ENCODE results near the gene SMARCA2.
"Not testable (repeated sequence)": the region's sequence is repeated elsewhere in the genome, so short reads cannot be mapped to it uniquely, and the experiment has no call there.

Gene SMARCA2

DNA sequence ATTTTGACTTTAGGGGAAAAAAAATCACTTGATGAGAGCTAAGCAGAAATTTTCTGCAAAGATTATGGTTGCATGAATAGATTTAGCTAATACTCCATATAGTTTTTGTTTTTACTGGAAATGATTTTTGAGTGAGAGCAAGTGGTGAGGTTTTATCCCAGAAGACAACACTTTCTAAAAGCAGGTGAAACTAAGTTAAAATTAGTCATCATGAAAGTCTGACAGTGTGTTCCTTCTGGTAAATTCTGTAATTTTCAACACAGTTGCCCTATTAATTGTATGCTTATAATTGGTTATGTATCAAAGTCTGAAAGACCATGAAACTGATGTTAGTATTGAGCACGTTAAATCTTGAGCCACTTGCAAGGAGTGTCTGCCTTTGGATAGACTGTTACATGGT is 91.5 kb downstream of the SMARCA2 start:
- DNase-seq = no peak

DNA sequence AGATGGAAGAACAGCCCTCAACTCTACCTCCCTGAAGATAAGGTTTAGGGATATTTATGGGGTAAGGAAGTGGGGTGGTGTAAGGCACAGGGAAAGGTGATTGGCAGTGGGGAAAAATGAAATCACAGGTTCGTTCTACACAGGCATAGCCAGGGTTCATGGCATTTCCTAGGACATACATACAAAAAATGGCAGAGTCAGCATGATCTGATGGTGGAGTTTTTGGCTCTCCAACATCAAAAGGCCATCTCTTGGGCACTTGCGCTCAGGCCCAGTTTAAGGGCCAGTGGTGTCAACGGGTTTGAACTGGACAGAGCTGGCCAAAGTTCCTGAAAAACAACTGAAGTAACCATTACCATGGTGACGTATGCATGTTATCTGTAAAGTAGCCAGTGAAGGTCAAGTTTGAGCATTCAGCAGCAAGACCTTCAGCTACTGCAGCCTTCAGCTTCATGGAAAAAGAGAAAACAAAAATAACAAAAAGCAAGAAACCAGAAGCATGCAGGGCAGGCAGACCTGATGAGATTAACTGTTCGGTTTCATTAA is 92.8 kb downstream of the SMARCA2 start:
- DNase-seq = no peak

DNA sequence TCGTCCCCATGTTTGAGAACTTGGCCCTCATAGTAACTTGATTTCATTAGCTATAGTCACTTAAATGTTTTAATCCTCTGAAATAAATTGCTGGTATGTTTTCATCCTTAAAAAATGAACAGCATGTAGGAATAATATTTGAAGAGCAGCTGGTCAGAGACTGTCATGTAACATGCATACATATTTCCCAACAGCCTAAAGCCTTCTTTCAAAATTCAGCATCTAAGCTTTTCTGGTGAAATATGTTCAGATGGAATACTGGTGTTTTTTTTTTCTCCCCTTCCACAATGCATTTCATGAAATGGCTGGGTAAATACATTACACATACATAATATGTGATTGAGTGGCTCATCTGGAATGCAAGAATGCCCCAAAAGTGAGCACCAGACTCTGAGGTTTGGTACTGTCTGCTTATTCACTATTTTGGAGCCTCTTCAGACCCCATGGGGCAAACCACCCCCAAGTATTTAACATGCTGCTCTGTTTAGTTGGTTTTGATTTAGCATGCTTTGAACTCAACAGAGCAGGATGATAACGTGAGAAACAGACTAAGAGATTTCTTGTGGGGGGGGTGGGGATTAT is 94.0 kb downstream of the SMARCA2 start:
- no peak for DNase-seq

- no peak for DNase-seq
Measured at GRCh38 chr9:2110036-2110435, 94.9 kb downstream of the SMARCA2 start.

- no peak for DNase-seq
Measured at GRCh38 chr9:2116073-2116472, 100.9 kb downstream of the SMARCA2 start.

DNA sequence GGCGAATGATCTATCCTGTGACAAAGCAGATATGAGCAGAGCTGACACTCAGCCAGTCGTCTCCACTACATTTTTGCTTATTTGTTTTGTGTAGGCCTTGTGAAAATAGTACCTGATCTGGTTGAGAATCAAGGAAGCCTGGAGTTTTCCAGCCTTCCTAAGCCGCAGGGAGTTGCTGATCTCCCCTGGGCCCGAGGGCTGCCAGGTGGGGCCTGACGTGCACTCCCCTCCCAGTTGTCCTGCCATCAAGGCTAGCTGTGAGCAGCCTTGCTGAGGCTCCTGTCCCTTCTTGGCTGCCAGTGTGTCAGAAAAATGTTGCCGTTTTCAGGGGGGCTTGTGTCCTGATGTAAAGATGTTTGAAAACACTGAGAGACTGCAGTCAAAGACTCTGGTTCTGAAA is 102.4 kb downstream of the SMARCA2 start:
- no peak for DNase-seq

- no peak for DNase-seq
Measured at GRCh38 chr9:2119566-2119965, 104.4 kb downstream of the SMARCA2 start.

- no peak for DNase-seq
Measured at GRCh38 chr9:2120926-2121689, 106.0 kb downstream of the SMARCA2 start.

GRCh38 chr9:2122299-2122698 is 107.2 kb downstream of the SMARCA2 start:
- no peak for DNase-seq

- no peak for DNase-seq
Measured at GRCh38 chr9:2125906-2126305, 110.8 kb downstream of the SMARCA2 start.

GRCh38 chr9:2126331-2126803 is 111.2 kb downstream of the SMARCA2 start:
- DNase-seq = no peak

DNA sequence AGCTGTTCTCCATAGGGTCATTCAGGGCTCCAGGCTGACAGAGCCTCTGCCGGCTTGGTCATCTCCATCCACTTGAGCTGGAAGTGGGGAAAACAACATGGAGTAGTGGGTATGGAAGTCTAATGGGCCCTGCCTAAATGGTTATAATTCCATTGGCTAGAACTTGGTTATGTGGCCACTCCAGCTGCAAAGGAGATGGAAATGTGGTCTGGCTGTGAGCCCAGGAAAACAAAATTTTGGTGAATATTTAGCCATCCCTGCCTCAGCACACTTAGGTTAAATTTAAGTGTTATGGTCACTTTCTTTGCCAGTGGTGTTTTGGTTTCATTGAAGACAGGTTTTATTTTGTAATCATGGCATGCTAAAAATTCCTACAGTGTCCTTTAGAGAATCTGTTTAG is 112.3 kb downstream of the SMARCA2 start:
- no peak for DNase-seq

DNA sequence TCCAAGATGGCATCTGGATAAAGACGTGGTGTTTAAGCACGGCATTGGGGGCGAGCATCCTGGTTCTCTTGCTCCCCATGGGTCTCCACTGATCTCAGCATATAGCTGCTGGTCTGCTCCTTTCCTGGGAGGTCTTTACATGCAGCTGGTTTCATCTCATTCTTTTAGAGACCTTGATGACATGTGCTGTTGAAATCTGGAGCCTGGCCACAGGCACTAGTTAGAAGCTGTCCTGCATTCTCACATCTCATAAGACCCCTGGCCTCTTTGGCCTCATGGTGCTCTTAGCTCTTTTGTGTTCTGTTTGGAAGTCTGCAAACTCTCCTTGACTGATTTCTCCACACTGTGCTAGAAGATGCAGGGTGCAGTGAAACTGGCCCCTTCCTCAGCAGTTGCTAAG is 113.0 kb downstream of the SMARCA2 start:
- no peak for DNase-seq

- DNase-seq = no peak
Measured at GRCh38 chr9:2128618-2129017, 113.5 kb downstream of the SMARCA2 start.

- no peak for DNase-seq
Measured at GRCh38 chr9:2130941-2131340, 115.8 kb downstream of the SMARCA2 start.

GRCh38 chr9:2132484-2133082 is 117.4 kb downstream of the SMARCA2 start:
- DNase-seq = peak; percentile 30

- no peak for DNase-seq
Measured at GRCh38 chr9:2134391-2134790, 119.2 kb downstream of the SMARCA2 start.

- no peak for DNase-seq
Measured at GRCh38 chr9:2138646-2139045, 123.5 kb downstream of the SMARCA2 start.

GRCh38 chr9:2140600-2141223 is 125.6 kb downstream of the SMARCA2 start:
- DNase-seq = no peak

DNA sequence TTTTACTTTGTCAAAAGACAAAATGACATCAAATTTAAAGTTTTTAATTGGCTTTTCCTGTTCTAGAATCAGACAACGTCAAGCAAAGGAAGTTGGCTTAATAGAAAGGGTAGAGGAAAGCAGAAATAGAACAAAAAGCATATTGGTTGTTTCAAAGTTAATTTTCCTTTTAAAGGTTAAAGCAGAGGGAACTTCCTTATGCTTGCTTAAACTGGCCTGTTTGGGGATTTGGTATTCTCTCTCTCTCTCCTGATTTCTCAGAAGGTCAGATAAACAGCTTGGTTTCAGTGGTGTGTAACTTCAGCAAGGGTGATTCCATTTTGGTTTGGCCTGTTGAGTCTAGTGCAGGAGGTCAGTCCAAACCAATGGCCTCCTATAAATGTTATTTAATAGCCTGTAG is 127.1 kb downstream of the SMARCA2 start:
- no peak for DNase-seq

- no peak for DNase-seq
Measured at GRCh38 chr9:2144619-2145018, 129.5 kb downstream of the SMARCA2 start.

DNA sequence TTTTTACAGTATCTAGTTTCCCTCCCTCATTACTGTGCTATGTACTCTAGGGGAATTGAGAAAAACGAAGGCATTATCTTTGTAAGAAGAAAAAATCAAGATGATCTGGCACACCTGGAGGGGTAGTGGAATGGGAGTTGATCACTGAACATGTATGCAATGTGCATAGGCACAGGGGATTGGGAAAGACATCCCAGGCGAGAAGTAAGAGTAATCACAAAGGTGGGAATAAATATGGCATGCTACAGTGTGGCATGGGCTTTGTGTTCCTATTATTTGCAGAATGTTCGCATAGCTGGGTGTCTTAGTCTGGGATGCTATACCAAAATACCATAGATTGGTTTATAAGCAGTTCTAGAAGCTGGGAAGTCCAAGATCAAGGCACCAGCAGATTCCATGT is 130.6 kb downstream of the SMARCA2 start:
- DNase-seq = no peak

DNA sequence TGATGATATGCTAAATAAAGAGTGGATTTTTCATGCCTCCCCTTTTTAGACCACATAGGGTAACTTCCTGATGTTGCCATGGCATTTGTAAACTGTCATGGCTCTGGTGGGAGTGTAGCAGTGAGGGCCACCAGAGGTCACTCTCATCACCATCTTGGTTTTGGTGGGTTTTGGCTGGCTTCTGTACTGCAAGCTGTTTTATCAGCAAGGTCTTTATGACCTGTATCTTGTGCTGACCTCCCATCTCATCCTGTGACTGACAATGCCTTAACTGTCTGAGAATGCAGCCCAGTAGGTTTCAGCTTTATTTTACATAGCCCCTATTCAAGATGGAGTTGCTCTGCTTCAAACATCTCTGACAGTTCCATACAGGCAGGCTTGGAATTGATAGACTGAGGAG is 131.6 kb downstream of the SMARCA2 start:
- DNase-seq = not testable (repeated sequence)

GRCh38 chr9:2150338-2150737 is 135.2 kb downstream of the SMARCA2 start:
- DNase-seq = no peak
